HUES6 (cell line): ENCODE data around the gene AHNAK.
A peak's percentile ranks its signal among the peaks of the same experiment; 100 is the strongest.

Experiments used
- H3K27ac ChIP-seq: 2 replicates; pipeline ENCODE4 v1.7.0; 2013; ENCODE audit warnings: low read depth, mild to moderate bottlenecking, low read length, inconsistent platforms
- H3K27me3 ChIP-seq: 2 replicates; pipeline ENCODE4 v1.6.1; 2013; ENCODE audit warnings: low read length; ENCODE audit not compliant: control insufficient read depth, insufficient read depth
- H3K36me3 ChIP-seq: 2 replicates; pipeline ENCODE4 v1.6.1; 2013; ENCODE audit warnings: low read length; ENCODE audit not compliant: control insufficient read depth, insufficient read depth
- H3K4me1 ChIP-seq: 2 replicates; pipeline ENCODE4 v1.6.1; 2013; ENCODE audit warnings: low read length; ENCODE audit not compliant: control insufficient read depth, insufficient read depth
- H3K4me3 ChIP-seq: 2 replicates; pipeline ENCODE4 v1.5.1; 2013; ENCODE audit warnings: low read depth, low read length
- H3K9ac ChIP-seq: one replicate; pipeline ENCODE4 v1.6.1; 2013; ENCODE audit warnings: mild to moderate bottlenecking, low read length
- H3K9me3 ChIP-seq: 2 replicates; pipeline ENCODE4 v1.6.1; 2013; ENCODE audit warnings: low read depth, low read length; ENCODE audit not compliant: control insufficient read depth, insufficient read depth

AHNAK gene

DNA sequence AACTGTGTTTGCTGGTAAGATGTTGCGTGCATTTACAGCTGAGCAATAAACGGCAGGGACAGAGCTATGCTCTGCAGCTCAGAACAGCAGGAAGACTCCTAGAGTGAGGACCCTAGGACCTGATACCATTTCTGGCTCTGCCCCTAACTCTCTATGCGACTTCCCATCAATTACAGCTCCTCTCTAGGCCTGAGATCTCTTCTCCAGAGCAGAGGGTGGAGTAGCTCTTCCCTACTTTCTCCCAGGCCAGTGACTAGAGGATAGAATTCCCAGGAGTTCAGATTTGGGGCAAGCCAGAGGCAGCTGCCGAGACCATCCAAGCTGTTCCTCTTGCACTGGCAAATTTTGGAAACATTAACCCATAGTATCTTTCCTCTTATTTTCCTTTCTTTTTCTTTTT, 140.6 kb downstream of the AHNAK start:
- Histone ChIP-seq H3K27ac (no peak overlapping the region), H3K9me3 (no peaks in the 10 kb centered on the region), H3K9ac (no peak overlapping the region), H3K4me3 (no peak overlapping the region), H3K36me3 (no peaks in the 10 kb centered on the region), H3K4me1 (peaks cover 13% of the 10 kb centered on the region; the same call in 1 of the 2 replicates), H3K27me3 (no peaks in the 10 kb centered on the region)

- Histone ChIP-seq H3K4me1 (peaks cover 13% of the 10 kb centered on the region; the same call in 1 of the 2 replicates), H3K9ac (no peak overlapping the region), H3K4me3 (no peak overlapping the region), H3K27me3 (no peaks in the 10 kb centered on the region), H3K36me3 (no peaks in the 10 kb centered on the region), H3K27ac (no peak overlapping the region), H3K9me3 (no peaks in the 10 kb centered on the region)
Observed at GRCh38 chr11:62404901-62405300, 141.7 kb downstream of the AHNAK start.

DNA sequence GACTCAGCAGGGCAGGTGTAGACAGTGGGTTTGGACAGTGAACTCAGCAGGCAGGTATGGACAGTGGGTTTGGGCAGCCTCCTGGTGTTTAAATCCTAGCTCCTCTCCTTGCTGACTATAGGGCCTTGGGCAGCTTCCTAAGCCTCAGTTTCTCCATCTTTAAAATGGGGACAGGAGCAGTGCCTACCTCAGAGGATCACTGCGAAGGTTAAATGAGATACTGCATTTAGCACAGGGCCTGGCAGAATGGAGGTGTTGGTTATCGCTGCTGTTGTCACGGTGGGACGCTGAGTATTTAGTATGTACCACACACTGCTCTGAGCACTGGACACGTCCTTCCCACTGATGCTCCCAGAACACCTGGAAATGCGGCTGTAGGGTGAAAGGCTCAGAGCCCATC, 142.2 kb downstream of the AHNAK start:
- Histone ChIP-seq H3K9me3 (no peaks in the 10 kb centered on the region), H3K36me3 (no peaks in the 10 kb centered on the region), H3K27ac (no peak overlapping the region), H3K4me1 (peaks cover 17% of the 10 kb centered on the region; the same call in 1 of the 2 replicates), H3K9ac (no peak overlapping the region), H3K4me3 (no peak overlapping the region), H3K27me3 (no peaks in the 10 kb centered on the region)

DNA sequence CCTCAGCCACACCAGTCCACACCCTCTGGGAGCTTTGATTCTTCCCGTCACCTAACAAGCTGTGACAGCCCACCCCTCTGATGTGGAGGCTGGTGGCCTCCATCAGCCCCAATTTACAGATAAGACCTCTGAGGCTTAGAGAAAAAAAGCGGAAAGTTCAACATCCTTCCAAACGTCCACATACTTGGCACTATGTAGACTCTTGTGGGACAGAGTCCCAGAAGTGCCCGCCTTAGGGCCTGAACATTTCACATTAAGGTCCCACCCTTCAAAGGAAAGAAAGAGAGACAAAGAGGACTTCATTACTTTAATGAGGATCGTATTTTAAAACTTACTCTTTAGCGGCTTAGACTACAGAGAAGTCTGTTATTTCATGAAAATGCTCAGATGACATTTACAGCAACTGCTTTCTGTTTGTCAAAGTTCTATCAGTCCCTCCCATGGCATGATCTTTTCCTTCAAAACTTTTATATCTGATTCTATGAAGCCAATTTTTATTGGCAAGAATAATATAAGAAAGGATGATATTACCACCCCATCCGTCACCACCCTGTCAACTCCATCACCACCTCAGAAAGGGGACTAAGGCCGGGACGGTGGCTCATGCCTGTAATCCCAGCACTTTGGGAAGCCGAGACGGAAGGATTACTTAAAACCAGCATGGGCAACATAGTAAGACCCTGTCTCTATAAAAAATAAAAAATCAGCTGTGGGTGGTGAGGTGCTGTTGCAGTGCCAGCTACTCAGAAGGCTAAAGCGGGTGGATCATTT, 143.5 kb downstream of the AHNAK start:
- H3K4me1 ChIP-seq = peaks cover 28% of the 10 kb centered on the region
- H3K4me3 ChIP-seq = no peak overlapping the region
- H3K9ac ChIP-seq = no peak overlapping the region
- H3K36me3 ChIP-seq = no peaks in the 10 kb centered on the region
- no peak overlapping the region for H3K27ac ChIP-seq
- no peaks in the 10 kb centered on the region for H3K9me3 ChIP-seq
- H3K27me3 ChIP-seq = no peaks in the 10 kb centered on the region

- Histone ChIP-seq H3K9me3 (no peaks in the 10 kb centered on the region), H3K4me3 (no peak overlapping the region), H3K4me1 (peaks cover 32% of the 10 kb centered on the region), H3K9ac (no peak overlapping the region), H3K36me3 (no peaks in the 10 kb centered on the region), H3K27ac (no peak overlapping the region), H3K27me3 (no peaks in the 10 kb centered on the region)
Observed at GRCh38 chr11:62402226-62402959, 144.2 kb downstream of the AHNAK start.

DNA sequence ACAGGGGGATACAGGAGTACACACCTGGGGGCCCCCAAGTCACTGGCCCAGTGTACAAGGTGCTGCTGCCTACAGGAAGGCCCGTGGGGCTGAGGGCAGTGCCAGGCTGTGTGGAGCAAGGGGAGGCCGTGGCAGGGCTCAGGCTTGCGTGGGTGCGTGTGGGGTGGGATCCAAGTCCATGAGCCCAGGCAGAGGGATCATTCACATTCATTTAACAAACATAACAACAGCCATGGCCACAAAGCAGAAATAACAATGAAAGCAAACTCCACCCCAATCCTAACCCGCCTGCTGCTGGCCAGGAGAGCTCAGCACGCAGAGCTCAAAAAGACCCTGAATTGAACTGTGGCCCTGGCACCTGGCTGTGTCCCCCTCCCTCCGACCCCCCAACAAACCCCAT, 144.8 kb downstream of the AHNAK start:
- H3K27me3 ChIP-seq = no peaks in the 10 kb centered on the region
- H3K4me1 ChIP-seq = peaks cover 32% of the 10 kb centered on the region
- H3K9me3 ChIP-seq = no peaks in the 10 kb centered on the region
- no peak overlapping the region for H3K9ac ChIP-seq
- H3K27ac ChIP-seq = no peak overlapping the region
- no peak overlapping the region for H3K4me3 ChIP-seq
- no peaks in the 10 kb centered on the region for H3K36me3 ChIP-seq

DNA sequence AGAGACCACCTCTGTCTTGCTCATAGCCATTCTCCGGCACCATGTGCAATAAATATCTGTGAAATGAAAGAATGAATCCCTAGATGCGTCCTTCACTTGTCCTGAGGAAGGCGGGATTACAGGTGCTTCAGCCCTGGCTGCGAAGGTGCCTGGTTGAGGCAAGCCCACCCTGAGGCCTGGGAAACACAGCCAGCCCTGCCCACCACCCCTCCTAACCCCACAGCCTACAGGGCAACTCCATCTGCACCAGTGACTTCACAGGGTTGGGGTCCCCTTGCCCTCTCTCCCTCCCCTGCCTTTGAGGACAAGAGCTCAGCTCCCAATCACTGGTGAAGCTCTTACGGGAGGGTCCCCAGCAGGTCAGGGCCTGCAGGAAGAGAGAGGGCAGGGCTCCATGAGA, 145.2 kb downstream of the AHNAK start:
- Histone ChIP-seq H3K9ac (no peak overlapping the region), H3K9me3 (no peaks in the 10 kb centered on the region), H3K4me1 (peaks cover 33% of the 10 kb centered on the region), H3K27me3 (no peaks in the 10 kb centered on the region), H3K27ac (no peak overlapping the region), H3K4me3 (no peak overlapping the region), H3K36me3 (no peaks in the 10 kb centered on the region)

DNA sequence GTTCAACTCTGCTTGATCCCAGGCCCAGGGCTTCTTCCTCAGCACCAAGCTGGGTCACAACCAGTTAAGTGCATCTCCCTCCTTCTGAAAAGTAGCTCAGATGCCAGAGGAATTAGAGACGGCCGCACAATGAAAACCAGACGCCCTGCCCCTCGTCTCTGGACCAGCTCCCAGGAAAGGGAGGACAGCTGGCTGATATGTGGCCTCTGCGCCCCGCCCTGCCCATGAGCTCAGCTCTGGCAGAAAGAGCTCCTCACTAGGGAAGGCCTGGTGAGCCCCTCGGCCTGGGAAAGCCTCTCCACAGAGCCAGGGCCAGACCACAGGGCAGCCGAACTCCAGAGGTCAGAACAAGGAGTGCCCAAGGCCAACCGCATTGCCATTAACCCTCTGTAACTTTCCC, 145.8 kb downstream of the AHNAK start:
- Histone ChIP-seq H3K9me3 (no peaks in the 10 kb centered on the region), H3K4me1 (peaks cover 38% of the 10 kb centered on the region), H3K9ac (no peak overlapping the region), H3K27me3 (no peaks in the 10 kb centered on the region), H3K36me3 (no peaks in the 10 kb centered on the region), H3K4me3 (no peak overlapping the region), H3K27ac (no peak overlapping the region)

- Histone ChIP-seq H3K9me3 (no peaks in the 10 kb centered on the region), H3K27me3 (no peaks in the 10 kb centered on the region), H3K27ac (no peak overlapping the region), H3K9ac (no peak overlapping the region), H3K4me3 (no peak overlapping the region), H3K36me3 (no peaks in the 10 kb centered on the region), H3K4me1 (peaks cover 41% of the 10 kb centered on the region)
Observed at GRCh38 chr11:62400281-62400680, 146.3 kb downstream of the AHNAK start.

- Histone ChIP-seq H3K9ac (no peak overlapping the region), H3K4me3 (no peak overlapping the region), H3K27me3 (no peaks in the 10 kb centered on the region), H3K9me3 (no peaks in the 10 kb centered on the region), H3K36me3 (no peaks in the 10 kb centered on the region), H3K4me1 (peaks cover 45% of the 10 kb centered on the region), H3K27ac (no peak overlapping the region)
Observed at GRCh38 chr11:62399878-62400266, 146.7 kb downstream of the AHNAK start.

GRCh38 chr11:62399172-62399877, 147.3 kb downstream of the AHNAK start:
- peaks cover 45% of the 10 kb centered on the region for H3K4me1 ChIP-seq
- no peaks in the 10 kb centered on the region for H3K9me3 ChIP-seq
- H3K27ac ChIP-seq = no peak overlapping the region
- H3K36me3 ChIP-seq = no peaks in the 10 kb centered on the region
- H3K27me3 ChIP-seq = no peaks in the 10 kb centered on the region
- H3K9ac ChIP-seq = peak overlapping the region; percentile 22
- H3K4me3 ChIP-seq = no peak overlapping the region
